GM19025 (cell line): ENCODE data around the gene WASF3.

Source experiments
- ATAC-seq: cut with Tn5 transposase; IDR thresholded peaks from one replicate; pipeline ENCODE4 v1.9.1; 2021; ENCODE audit warnings: mild to moderate bottlenecking, low read depth, moderate library complexity; ENCODE audit not compliant: unreplicated experiment

WASF3 gene

GRCh38 chr13:26585136-26585535, 27.7 kb downstream of the WASF3 start:
- ATAC-seq = no peak

DNA sequence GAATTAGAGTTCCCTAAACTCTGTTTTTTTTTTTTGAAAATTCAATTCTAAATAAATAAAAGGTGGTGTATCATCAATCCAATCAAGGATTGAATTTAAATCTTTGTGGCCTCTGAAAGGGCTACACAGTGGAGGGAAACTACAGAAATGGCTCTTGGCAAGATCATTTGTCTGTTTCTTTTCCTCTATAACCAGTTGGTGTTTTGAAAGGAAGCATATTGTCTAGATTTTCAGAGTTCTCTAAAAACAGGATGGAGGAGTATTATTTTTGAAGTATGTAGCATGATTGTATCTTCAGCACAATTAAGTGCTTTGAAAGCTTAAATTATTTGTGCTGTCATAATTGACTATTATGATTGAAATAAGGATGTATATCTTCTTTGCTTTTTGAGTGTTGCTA, 29.8 kb downstream of the WASF3 start:
- no peak for ATAC-seq

DNA sequence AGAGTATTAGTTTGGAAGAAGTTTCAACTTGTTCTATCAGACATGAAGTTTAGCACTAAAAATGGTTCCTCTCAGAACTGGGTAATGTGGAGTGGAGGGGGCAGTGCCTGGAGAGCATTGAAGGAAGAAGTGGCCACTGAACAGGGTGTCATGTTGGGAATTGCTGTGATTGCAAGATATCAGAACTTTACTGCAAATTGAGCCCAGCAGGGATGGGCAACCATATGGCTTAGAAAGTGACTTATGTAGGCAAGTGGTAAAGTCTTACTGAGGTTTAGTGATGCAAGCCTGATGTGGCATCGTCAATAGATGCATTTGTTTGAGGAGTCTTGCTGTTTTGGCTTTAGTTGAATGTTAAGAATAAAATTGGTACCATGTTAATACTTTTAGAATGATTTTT, 31.7 kb downstream of the WASF3 start:
- ATAC-seq = no peak

DNA sequence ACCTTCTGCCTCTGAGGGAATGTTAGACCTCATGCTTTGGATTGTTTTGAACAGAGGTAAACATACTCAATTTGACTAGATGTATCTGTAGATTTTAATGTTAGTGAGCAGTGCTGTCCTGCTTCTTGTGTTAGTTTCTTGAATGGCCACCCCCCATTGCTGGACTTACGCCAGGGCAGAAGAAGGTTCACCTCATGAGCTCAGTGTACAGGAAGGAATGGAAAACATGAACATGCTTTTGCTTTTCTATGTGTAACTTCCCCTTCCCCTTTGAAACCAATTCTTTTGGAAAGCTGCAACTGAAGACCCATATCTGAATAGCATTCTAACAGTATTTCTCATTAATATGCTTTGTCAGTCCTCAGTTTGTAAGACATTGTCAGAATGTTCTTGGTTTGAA, 32.3 kb downstream of the WASF3 start:
- no peak for ATAC-seq

- no peak for ATAC-seq
These were observed 32.9 kb downstream of the WASF3 start for GRCh38 chr13:26590379-26590778.

- ATAC-seq = no peak
These were observed 33.5 kb downstream of the WASF3 start for GRCh38 chr13:26590951-26591350.

GRCh38 chr13:26591672-26592071, 34.2 kb downstream of the WASF3 start:
- ATAC-seq = no peak

DNA sequence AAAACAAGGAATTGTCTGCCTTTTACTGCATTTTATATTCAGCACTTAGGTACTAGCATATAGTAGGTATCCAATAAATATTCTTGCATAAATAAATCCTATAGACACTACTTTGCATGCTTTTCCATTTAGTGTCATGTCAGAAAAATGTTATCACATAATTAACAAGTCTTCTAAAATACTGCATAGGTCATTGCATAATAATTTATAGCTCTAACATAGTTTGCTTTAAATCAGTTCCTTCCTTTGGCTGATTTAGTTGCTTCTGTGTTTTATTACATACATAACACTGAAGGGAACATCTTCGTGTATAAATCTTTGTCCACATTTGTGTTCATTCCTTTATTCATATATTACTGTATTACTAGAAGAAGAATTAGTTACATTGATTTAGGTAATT, 36.2 kb downstream of the WASF3 start:
- ATAC-seq = no peak

- no peak for ATAC-seq
These were observed 36.9 kb downstream of the WASF3 start for GRCh38 chr13:26594363-26594762.

DNA sequence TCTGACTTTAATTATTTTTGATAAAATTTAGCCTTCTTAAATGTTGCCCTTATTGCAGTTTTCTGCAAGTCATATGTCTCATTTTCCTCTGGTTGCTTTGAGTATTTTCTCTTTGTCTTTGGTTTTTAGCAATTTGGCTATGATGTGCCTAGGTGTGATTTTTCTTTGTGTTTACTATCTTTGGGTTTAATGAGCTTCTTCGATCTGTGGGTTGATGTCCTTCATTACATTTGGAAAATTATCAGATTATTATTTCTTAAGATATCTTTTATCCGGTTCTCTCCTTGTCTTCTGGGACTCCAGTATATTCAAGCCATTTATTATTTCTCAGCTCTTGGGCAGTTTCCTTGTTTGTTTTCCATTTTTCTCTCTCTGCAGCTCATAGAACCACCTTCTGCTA, 39.0 kb downstream of the WASF3 start:
- ATAC-seq = no peak

DNA sequence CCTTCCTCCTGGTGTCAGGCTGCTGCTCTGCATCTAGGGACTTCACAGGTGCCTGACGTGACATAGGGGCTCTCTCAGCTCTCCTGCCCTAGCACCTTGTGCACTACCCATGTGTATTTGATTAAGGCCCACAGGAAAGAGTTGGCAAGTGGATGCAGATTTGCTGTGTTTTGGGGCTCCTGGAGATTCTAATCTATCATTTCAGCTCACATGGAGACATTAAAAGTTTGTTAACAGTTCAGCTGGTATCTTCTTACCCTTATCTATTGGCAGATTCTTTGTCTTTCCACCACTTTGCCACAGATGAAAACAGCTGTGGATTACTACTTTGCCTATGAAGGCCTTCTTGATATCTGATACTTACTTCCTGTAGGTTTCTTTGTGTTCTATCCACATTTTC, 41.9 kb downstream of the WASF3 start:
- ATAC-seq = no peak

- no peak for ATAC-seq
These were observed 42.4 kb downstream of the WASF3 start for GRCh38 chr13:26599860-26600259.

DNA sequence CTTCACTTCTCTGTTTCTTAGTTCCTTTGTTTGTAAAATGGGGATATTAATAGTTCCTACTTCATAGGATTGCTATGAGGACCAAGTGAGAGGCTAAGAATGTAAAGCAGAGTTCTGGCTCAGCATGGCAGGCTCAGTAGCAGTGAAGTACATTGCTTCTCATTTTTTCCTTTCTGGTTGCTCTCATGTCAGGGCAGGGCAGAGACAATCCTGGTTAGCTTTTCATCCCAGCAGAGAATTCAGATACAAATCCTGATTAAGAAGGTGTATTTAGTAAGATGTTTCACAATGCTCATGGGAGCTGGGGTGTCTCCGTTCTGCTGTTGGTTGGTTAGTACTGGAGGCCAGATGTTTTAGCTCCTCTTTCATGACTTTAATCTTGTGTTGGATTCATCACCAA, 42.9 kb downstream of the WASF3 start:
- ATAC-seq = no peak

DNA sequence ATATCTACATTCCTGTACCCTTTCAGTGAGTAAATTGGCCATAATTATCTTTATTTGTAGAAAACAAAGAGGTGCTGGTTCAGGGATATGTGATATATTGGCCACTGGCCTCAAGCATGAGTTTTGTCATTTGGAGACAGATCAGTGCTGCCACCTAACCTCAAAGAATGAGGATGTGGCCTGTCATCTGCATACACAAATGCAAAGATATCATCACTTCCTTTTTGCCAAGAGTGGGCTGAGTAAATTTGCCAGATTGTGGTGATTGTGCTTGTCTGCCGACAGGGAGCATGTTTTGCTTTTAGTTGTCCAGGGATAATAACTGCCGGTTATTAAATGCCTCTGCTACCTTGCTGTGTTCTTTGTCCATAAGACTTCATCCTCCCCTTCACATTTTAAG, 44.2 kb downstream of the WASF3 start:
- ATAC-seq = no peak

DNA sequence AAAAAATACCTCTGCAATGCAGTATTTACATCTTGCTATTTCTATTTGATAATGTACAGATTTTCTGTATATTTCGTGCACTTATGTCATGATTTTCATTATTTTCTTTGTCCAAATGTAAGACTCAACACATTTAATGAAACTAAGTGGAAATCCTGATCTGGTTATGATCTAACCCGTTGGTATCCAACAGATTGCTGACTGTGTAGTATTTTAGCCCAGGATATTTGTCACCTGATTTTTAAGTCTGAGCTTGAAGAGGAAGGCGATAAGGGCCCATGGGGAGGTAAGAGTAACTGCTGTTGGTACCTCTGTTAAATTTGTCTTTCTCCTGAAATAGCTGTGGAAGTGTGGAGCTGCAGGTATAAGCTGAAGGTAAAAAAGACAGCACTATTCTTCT, 45.3 kb downstream of the WASF3 start:
- ATAC-seq = no peak

DNA sequence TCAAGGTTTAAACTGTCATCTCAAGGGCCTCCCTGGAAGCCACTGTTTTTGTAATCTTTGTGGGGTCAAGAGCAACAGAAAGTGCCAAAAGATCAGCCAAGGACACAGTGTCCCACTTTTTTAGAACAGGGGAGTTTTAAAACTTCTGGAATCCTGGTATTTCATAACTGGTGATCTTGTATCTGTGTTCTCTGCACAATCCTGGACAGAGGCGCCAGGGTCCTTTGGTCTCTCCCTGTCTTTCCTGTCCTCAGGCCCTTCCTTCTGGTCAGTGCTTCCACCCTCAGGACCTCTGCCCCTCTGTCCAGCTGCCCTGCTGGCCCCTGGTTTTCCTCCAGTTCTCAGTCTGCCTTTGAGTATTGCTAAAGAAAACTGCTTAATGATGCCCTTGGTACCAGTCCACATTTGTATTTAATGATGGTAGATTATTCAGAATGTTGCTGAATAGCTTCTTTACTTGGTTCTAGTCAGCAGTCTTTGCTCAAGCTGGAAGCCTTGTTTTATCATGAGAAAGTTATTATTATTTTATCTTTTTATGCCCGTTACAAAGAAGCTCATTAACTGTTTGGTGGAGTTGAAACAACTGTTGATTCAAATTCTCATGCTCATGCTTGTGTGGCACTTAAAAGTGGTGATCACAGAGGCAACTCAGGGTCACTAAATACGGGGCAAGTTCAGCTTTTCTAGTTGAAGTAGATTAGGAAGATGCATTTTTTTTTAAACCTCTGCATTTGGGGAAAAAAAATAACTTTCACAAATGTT, 47.5 kb downstream of the WASF3 start:
- no peak for ATAC-seq

DNA sequence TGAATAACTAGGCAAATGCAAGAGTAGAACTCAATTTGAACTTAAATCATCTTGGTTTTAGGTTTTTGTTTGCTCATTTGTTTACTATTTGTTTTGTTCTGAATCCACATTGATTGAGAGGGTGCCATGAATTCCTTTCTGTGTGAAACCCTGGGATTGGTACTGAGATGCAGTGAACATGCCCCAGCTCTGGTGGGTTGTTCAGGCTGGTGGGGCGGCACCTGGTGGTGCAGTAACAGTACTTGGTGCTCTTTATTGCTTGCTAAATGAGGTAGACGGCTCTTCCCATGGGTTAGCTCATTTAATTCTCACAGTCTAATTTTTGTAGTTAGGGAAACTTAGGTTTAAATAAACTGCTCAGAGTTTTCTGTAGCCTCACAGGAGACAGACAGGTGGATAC, 48.4 kb downstream of the WASF3 start:
- no peak for ATAC-seq

GRCh38 chr13:26606631-26607030, 49.1 kb downstream of the WASF3 start:
- ATAC-seq = no peak

- no peak for ATAC-seq
These were observed 57.2 kb downstream of the WASF3 start for GRCh38 chr13:26614721-26615120.

GRCh38 chr13:26616126-26616525, 58.6 kb downstream of the WASF3 start:
- ATAC-seq = no peak

GRCh38 chr13:26618726-26619125, 61.2 kb downstream of the WASF3 start:
- ATAC-seq = no peak

GRCh38 chr13:26619358-26619757, 61.9 kb downstream of the WASF3 start:
- ATAC-seq = no peak
